Mesenchymal stem cell (in vitro differentiated cells and primary cell): Measurements from ENCODE around the gene C22orf15.

Source experiments
- DNase-seq: peaks from one replicate; pipeline ENCODE4 v3.0.0-alpha.2; 2013
- H2AFZ ChIP-seq: one replicate; pipeline ENCODE4 v1.6.1; 2013; ENCODE audit warnings: low read depth, mild to moderate bottlenecking, control low read depth, inconsistent platforms, low read length, moderate library complexity
- H2AK5ac ChIP-seq: 2 replicates; pipeline ENCODE4 v1.6.1; 2013; ENCODE audit warnings: low read length, moderate library complexity, mild to moderate bottlenecking, inconsistent platforms; ENCODE audit not compliant: severe bottlenecking
- H2BK120ac ChIP-seq: one replicate; pipeline ENCODE4 v1.6.1; 2013; ENCODE audit warnings: low read depth, mild to moderate bottlenecking, inconsistent platforms, low read length, moderate library complexity
- H2BK12ac ChIP-seq, 2 experiments: one replicate each; pipeline ENCODE4 v1.6.1; 2013; ENCODE audit warnings: inconsistent platforms in 2 of 2, low read length in 2 of 2, mild to moderate bottlenecking in 2 of 2, moderate library complexity in 2 of 2, control low read depth in 1 of 2
- H2BK15ac ChIP-seq: one replicate; pipeline ENCODE4 v1.6.1; 2013; ENCODE audit warnings: mild to moderate bottlenecking, low read depth, inconsistent platforms; ENCODE audit not compliant: poor library complexity, severe bottlenecking
- H2BK5ac ChIP-seq: 2 replicates; pipeline ENCODE4 v1.6.1; 2013; ENCODE audit warnings: low read depth, mild to moderate bottlenecking, low read length, control low read depth, inconsistent platforms; ENCODE audit not compliant: poor library complexity, severe bottlenecking
- H3K14ac ChIP-seq, 2 experiments: one replicate each; pipeline ENCODE4 v1.6.1; 2013; ENCODE audit warnings: inconsistent platforms in 2 of 2, low read length in 2 of 2, control low read depth in 1 of 2, mild to moderate bottlenecking in 1 of 2, moderate library complexity in 1 of 2
- H3K18ac ChIP-seq, 2 experiments: one replicate each; pipeline ENCODE4 v1.6.1; 2013; ENCODE audit warnings: inconsistent platforms in 2 of 2, low read length in 2 of 2, control low read depth in 1 of 2, low read depth in 1 of 2, mild to moderate bottlenecking in 1 of 2
- H3K23ac ChIP-seq, 2 experiments: one replicate each; pipeline ENCODE4 v1.6.1; 2013; ENCODE audit warnings: inconsistent platforms in 2 of 2, low read length in 2 of 2, mild to moderate bottlenecking in 2 of 2, moderate library complexity in 2 of 2, control low read depth in 1 of 2
- H3K27ac ChIP-seq: 2 replicates; pipeline ENCODE4 v1.5.1; 2013; ENCODE audit warnings: mild to moderate bottlenecking, moderate library complexity, low read length, control low read depth, inconsistent platforms; ENCODE audit not compliant: poor library complexity, severe bottlenecking
- H3K27me3 ChIP-seq, 2 experiments: 2 replicates each; pipeline versions ENCODE4 v1.6.1 to v1.7.0; 2013; ENCODE audit warnings: low read length in 2 of 2, mild to moderate bottlenecking in 2 of 2, moderate library complexity in 2 of 2, control low read depth in 1 of 2, inconsistent platforms in 1 of 2; ENCODE audit not compliant: control insufficient read depth in 1 of 2, insufficient read depth in 1 of 2
- H3K36me3 ChIP-seq, 2 experiments: 2 replicates each; pipeline versions ENCODE4 v1.6.1 to v1.7.0; 2013; ENCODE audit warnings: low read length in 2 of 2, control low read depth in 1 of 2, inconsistent platforms in 1 of 2, low read depth in 1 of 2, mild to moderate bottlenecking in 1 of 2; ENCODE audit not compliant: insufficient read depth in 2 of 2, control insufficient read depth in 1 of 2
- H3K4ac ChIP-seq, 2 experiments: one replicate each; pipeline ENCODE4 v1.6.1; 2013; ENCODE audit warnings: inconsistent platforms in 2 of 2, low read length in 2 of 2, mild to moderate bottlenecking in 2 of 2, moderate library complexity in 2 of 2, control low read depth in 1 of 2, low read depth in 1 of 2
- H3K4me1 ChIP-seq: 2 replicates; pipeline ENCODE4 v1.6.1; 2013; ENCODE audit warnings: low read depth, low read length, control low read depth; ENCODE audit not compliant: control insufficient read depth, insufficient read depth
- H3K4me2 ChIP-seq: 2 replicates; pipeline ENCODE4 v1.6.1; 2013; ENCODE audit warnings: low read length, mild to moderate bottlenecking, inconsistent platforms; ENCODE audit not compliant: poor library complexity, severe bottlenecking
- H3K4me3 ChIP-seq, 2 experiments: 2 replicates each; pipeline versions ENCODE4 v1.5.1 to v1.7.0; 2013; ENCODE audit warnings: low read length in 2 of 2, mild to moderate bottlenecking in 2 of 2, control low read depth in 1 of 2, low read depth in 1 of 2; ENCODE audit not compliant: insufficient read depth in 1 of 2
- H3K79me1 ChIP-seq: replicated peaks from 2 replicates; pipeline ENCODE4 v1.6.1; 2013; ENCODE audit warnings: mild to moderate bottlenecking, control low read depth, low read length, inconsistent platforms; ENCODE audit not compliant: poor library complexity, severe bottlenecking
- H3K9ac ChIP-seq: 2 replicates; pipeline ENCODE4 v1.7.0; 2013; ENCODE audit warnings: mild to moderate bottlenecking, low read length, moderate library complexity
- H3K9me3 ChIP-seq: 2 replicates; pipeline ENCODE4 v1.7.0; 2013; ENCODE audit warnings: mild to moderate bottlenecking, low read length; ENCODE audit not compliant: control insufficient read depth
- H4K8ac ChIP-seq: one replicate; pipeline ENCODE4 v1.6.1; 2013; ENCODE audit warnings: inconsistent platforms, mild to moderate bottlenecking, low read length, moderate library complexity
- H4K91ac ChIP-seq: one replicate; pipeline ENCODE4 v1.6.1; 2013; ENCODE audit warnings: mild to moderate bottlenecking, low read length, inconsistent platforms
- WGBS: methylation state at CpG from one replicate; pipeline ENCODE4 v1.1.7; 2013; ENCODE audit warnings: mixed read lengths; 5-methylcytosine and 5-hydroxymethylcytosine counted together

C22orf15 gene

DNA sequence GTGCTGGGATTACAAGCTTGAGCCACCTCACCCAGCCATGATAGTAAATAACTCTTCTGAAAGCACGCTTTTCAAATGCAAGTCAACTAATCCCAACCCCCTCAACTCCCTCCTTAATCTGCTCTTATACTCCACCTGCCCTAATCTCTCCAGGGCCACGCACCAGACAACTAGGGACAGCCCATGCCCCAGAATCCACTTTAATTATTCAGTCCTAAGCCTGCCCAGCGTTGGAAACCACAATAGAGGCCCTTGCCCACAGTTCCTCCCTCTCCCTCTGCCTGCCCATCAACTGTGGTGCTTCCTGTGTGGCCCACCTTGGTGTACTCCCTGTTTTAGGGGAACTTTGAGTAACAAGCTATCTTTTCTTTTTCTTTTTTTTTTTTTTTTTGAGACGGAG lies 5.9 kb upstream of the C22orf15 start:
- H3K4me3 ChIP-seq: no peak overlapping the region
- no peak overlapping the region for H2BK15ac ChIP-seq
- no peak overlapping the region for H3K23ac ChIP-seq
- DNase-seq: no peak
- H3K4me2 ChIP-seq: no peak overlapping the region
- H3K14ac ChIP-seq: no peak overlapping the region
- H3K4ac ChIP-seq: no peak overlapping the region
- no peak overlapping the region for H2BK5ac ChIP-seq
- no peaks in the 10 kb centered on the region for H3K79me1 ChIP-seq
- no peak overlapping the region for H2AK5ac ChIP-seq
- no peaks in the 10 kb centered on the region for H3K9me3 ChIP-seq
- H2BK12ac ChIP-seq: no peak overlapping the region
- no peak overlapping the region for H2AFZ ChIP-seq
- H4K8ac ChIP-seq: no peak overlapping the region
- WGBS: 74% methylated on average over 4 of the region's 4 CpGs
- no peaks in the 10 kb centered on the region for H3K36me3 ChIP-seq
- H3K18ac ChIP-seq: no peak overlapping the region
- peaks cover 0 to 5% of the 10 kb centered on the region in 2 experiments for H3K27me3 ChIP-seq
- H3K27ac ChIP-seq: no peak overlapping the region
- no peak overlapping the region for H2BK120ac ChIP-seq
- no peaks in the 10 kb centered on the region for H3K4me1 ChIP-seq
- H4K91ac ChIP-seq: no peak overlapping the region
- no peak overlapping the region for H3K9ac ChIP-seq

DNA sequence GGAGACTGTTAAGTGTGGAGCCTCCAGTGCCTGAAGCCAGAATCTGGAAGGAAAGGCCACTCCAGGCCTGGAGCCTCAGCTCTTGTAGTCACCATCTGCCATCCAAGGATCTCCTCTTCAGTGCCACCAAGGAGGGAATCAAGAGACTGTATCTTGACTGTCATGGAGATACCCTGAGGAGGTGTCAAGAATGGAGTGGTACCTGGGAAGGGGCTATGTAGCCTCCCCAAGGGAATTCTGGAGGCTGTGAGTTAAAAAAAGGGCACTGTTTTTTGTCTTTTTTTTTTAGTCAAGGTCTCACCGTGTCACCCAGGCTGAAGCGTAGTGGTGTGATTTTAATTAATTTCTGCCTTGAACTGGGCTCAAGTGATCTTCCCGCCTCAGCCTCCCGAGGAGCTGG lies 3.2 kb upstream of the C22orf15 start:
- H3K14ac ChIP-seq: no peak overlapping the region
- WGBS: 93% methylated on average over 4 of the region's 4 CpGs
- H3K4ac ChIP-seq: no peak overlapping the region
- H3K27ac ChIP-seq: no peak overlapping the region
- no peak overlapping the region for H2BK12ac ChIP-seq
- peaks cover 0 to 3% of the 10 kb centered on the region in 2 experiments for H3K36me3 ChIP-seq
- peaks cover 7% of the 10 kb centered on the region for H3K4me1 ChIP-seq
- H3K4me3 ChIP-seq: no peak overlapping the region
- H3K23ac ChIP-seq: no peak overlapping the region
- no peak overlapping the region for H2AK5ac ChIP-seq
- no peak overlapping the region for H3K9ac ChIP-seq
- no peak overlapping the region for H3K18ac ChIP-seq
- no peak overlapping the region for H4K91ac ChIP-seq
- H3K9me3 ChIP-seq: no peaks in the 10 kb centered on the region
- H2AFZ ChIP-seq: no peak overlapping the region
- no peak overlapping the region for H3K4me2 ChIP-seq
- H3K27me3 ChIP-seq: peaks cover 0 to 8% of the 10 kb centered on the region in 2 experiments
- H4K8ac ChIP-seq: no peak overlapping the region
- no peaks in the 10 kb centered on the region for H3K79me1 ChIP-seq
- no peak for DNase-seq
- H2BK15ac ChIP-seq: no peak overlapping the region
- H2BK120ac ChIP-seq: no peak overlapping the region
- no peak overlapping the region for H2BK5ac ChIP-seq

DNA sequence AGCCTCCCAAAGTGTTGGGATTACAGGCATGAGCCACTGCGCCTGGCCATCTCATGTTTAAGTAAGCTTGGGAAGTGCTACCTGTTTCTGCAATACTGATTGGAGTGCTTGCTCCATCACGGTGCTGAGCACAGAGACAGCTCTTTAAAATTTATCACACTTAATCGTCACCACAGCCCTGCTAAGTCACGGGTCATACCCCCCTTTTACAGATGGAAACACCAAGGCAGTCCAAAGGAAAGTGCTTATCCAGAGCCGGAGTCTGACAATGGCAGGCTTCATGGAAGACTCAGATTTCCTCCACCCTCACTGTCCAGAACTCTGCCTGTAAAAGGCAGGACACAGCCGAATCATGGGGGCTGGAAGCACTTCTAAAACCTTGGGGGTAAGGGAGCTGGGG lies 2.7 kb upstream of the C22orf15 start:
- DNase-seq: no peak
- Histone ChIP-seq H2BK5ac (no peak overlapping the region), H3K4me2 (no peak overlapping the region), H3K36me3 (peaks cover 0 to 8% of the 10 kb centered on the region in 2 experiments), H2AK5ac (no peak overlapping the region), H3K18ac (no peak overlapping the region), H2BK120ac (no peak overlapping the region), H4K8ac (no peak overlapping the region), H2BK12ac (no peak overlapping the region), H3K4ac (no peak overlapping the region), H3K14ac (no peak overlapping the region), H4K91ac (no peak overlapping the region), H3K23ac (no peak overlapping the region), H2BK15ac (no peak overlapping the region), H3K9ac (no peak overlapping the region), H3K27me3 (peaks cover 0 to 8% of the 10 kb centered on the region in 2 experiments), H2AFZ (no peak overlapping the region), H3K79me1 (no peaks in the 10 kb centered on the region), H3K9me3 (no peaks in the 10 kb centered on the region), H3K4me1 (peaks cover 9% of the 10 kb centered on the region), H3K4me3 (no peak overlapping the region), H3K27ac (no peak overlapping the region)
- WGBS: 90% methylated on average over 6 of the region's 6 CpGs

DNA sequence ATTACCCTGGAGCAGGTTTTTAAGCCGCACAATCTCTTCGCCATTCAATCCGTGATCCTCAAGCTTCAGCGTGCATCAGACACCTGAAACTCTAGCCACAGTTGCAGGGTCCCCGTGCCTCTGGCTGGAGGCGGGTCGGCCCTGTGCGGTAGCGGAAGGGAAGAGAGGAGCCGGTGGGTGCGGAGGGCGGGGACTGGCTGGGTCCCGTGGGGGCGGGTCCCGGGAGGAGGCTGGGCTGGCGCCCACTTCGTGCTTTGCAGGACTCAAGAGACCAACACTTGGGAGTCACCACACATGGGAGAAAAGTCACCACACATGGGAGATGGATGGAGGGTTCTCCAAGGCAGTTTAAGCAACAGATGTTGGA lies 772 bp downstream of the C22orf15 start:
- Histone ChIP-seq H3K4ac (no peak overlapping the region), H2AK5ac (no peak overlapping the region), H2BK5ac (no peak overlapping the region), H2AFZ (no peak overlapping the region), H3K4me3 (no peak overlapping the region), H3K14ac (no peak overlapping the region), H3K27ac (no peak overlapping the region), H4K8ac (peak overlapping the region; percentile 79), H4K91ac (no peak overlapping the region), H3K79me1 (peaks cover 3% of the 10 kb centered on the region), H3K4me2 (no peak overlapping the region), H2BK12ac (no peak overlapping the region), H3K9ac (no peak overlapping the region), H3K4me1 (peaks cover 33% of the 10 kb centered on the region), H3K36me3 (peaks cover 0 to 16% of the 10 kb centered on the region in 2 experiments), H2BK15ac (no peak overlapping the region), H3K9me3 (no peaks in the 10 kb centered on the region), H3K18ac (no peak overlapping the region), H3K27me3 (peaks cover 0 to 4% of the 10 kb centered on the region in 2 experiments), H2BK120ac (no peak overlapping the region), H3K23ac (no peak overlapping the region)
- DNase-seq: no peak
- WGBS: 36% methylated on average over 17 of the region's 17 CpGs
